ENCODE measurements around the gene GBF1. TPM values are rescaled to one million over a fixed set of nuclear protein-coding genes. Genes with fewer than 3 reads are reported as not detected.

Gene GBF1
- total and polyA plus RNA-seq, 2 of the 13 experiments (the other 11 are each of a cell fraction or from before 2014, with no cell fraction given) = 17.1 to 21.9 TPM

DNA sequence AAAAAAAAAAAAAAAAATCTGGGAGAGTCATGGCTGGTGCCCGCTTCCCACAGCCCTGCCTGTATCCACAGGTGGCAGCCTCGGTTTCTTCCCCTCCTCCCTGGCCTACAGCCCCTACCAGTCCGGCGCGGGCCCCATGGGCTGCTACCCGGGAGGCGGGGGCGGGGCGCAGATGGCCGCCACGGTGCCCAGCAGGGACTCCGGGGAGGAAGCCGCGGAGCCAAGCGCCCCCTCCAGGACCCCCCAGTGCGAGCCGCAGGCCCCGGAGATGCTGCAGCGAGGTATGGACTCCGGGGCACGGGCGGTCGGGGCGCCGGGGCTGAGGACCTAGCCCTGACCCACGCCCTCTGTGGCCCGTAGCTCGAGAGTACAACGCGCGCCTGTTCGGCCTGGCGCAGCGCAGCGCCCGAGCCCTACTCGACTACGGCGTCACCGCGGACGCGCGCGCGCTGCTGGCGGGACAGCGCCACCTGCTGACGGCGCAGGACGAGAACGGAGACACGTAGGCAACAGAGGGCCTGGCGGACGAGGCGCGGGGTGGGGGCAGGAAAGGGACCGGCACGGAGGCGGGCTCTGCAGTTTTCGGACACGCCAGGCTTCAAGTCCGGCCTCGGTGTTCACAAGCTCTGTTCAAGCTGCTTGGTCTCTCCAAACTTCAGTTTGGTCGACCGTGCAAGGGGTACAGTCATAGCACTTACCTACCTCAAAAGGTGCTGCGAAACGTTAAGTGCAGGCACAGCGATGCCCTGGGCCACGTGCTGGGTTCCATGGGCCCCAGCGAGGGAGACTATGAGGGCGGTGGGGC, 154.1 kb downstream of the GBF1 start (continued):
- TF ChIP-seq, protein P1, sequence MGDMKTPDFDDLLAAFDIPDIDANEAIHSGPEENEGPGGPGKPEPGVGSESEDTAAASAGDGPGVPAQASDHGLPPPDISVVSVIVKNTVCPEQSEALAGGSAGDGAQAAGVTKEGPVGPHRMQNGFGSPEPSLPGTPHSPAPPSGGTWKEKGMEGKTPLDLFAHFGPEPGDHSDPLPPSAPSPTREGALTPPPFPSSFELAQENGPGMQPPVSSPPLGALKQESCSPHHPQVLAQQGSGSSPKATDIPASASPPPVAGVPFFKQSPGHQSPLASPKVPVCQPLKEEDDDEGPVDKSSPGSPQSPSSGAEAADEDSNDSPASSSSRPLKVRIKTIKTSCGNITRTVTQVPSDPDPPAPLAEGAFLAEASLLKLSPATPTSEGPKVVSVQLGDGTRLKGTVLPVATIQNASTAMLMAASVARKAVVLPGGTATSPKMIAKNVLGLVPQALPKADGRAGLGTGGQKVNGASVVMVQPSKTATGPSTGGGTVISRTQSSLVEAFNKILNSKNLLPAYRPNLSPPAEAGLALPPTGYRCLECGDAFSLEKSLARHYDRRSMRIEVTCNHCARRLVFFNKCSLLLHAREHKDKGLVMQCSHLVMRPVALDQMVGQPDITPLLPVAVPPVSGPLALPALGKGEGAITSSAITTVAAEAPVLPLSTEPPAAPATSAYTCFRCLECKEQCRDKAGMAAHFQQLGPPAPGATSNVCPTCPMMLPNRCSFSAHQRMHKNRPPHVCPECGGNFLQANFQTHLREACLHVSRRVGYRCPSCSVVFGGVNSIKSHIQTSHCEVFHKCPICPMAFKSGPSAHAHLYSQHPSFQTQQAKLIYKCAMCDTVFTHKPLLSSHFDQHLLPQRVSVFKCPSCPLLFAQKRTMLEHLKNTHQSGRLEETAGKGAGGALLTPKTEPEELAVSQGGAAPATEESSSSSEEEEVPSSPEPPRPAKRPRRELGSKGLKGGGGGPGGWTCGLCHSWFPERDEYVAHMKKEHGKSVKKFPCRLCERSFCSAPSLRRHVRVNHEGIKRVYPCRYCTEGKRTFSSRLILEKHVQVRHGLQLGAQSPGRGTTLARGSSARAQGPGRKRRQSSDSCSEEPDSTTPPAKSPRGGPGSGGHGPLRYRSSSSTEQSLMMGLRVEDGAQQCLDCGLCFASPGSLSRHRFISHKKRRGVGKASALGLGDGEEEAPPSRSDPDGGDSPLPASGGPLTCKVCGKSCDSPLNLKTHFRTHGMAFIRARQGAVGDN (CRISPR knock-in tag; IDR thresholded peaks at IDR 0.05) = peak; percentile 97
- TF ChIP-seq ZFP36 (IDR thresholded peaks at IDR 0.05; ENCODE audit: borderline replicate concordance, low read depth, low read length, partially characterized antibody) (no peak), ZNF24 (IDR thresholded peaks at IDR 0.05) (no peak), SSRP1 (CRISPR knock-in tag; IDR thresholded peaks at IDR 0.05) (no peak), CC2D1A (CRISPR knock-in tag; IDR thresholded peaks at IDR 0.05) (no peak), ZNF253 (CRISPR knock-in tag; IDR thresholded peaks at IDR 0.05; ENCODE audit: borderline replicate concordance) (no peak), ZNF547 (CRISPR knock-in tag; IDR thresholded peaks at IDR 0.05) (peak; percentile 77; the same call in 1 of the 2 replicates), ZIK1 (CRISPR knock-in tag; IDR thresholded peaks at IDR 0.05; ENCODE audit: borderline replicate concordance, low read depth) (peak; percentile 82), ZMYM4 (CRISPR knock-in tag; IDR thresholded peaks at IDR 0.05) (peak; percentile 76), SMAD9 (CRISPR knock-in tag; IDR thresholded peaks at IDR 0.05) (peak; percentile 75; the same call in 1 of the 2 replicates), RORA (CRISPR knock-in tag; IDR thresholded peaks at IDR 0.05) (no peak), ZNF256 (CRISPR knock-in tag; conservative IDR thresholded peaks at IDR 0.05) (no peak), DR1 (CRISPR knock-in tag; IDR thresholded peaks at IDR 0.05) (peak; percentile 83), SP4 (CRISPR knock-in tag; IDR thresholded peaks at IDR 0.05) (peak; percentile 91), REPIN1 (CRISPR knock-in tag; IDR thresholded peaks at IDR 0.05; ENCODE audit: borderline replicate concordance, low read depth) (peak; percentile 93), ZNF446 (CRISPR knock-in tag; IDR thresholded peaks at IDR 0.05) (no peak), ZNF160 (CRISPR knock-in tag; IDR thresholded peaks at IDR 0.05) (peak; percentile 95)
- TF ChIP-seq, protein P2, sequence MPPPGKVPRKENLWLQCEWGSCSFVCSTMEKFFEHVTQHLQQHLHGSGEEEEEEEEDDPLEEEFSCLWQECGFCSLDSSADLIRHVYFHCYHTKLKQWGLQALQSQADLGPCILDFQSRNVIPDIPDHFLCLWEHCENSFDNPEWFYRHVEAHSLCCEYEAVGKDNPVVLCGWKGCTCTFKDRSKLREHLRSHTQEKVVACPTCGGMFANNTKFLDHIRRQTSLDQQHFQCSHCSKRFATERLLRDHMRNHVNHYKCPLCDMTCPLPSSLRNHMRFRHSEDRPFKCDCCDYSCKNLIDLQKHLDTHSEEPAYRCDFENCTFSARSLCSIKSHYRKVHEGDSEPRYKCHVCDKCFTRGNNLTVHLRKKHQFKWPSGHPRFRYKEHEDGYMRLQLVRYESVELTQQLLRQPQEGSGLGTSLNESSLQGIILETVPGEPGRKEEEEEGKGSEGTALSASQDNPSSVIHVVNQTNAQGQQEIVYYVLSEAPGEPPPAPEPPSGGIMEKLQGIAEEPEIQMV (CRISPR knock-in tag; IDR thresholded peaks at IDR 0.05; ENCODE audit: low read depth) = peak; percentile 99
- TF ChIP-seq, protein P3, sequence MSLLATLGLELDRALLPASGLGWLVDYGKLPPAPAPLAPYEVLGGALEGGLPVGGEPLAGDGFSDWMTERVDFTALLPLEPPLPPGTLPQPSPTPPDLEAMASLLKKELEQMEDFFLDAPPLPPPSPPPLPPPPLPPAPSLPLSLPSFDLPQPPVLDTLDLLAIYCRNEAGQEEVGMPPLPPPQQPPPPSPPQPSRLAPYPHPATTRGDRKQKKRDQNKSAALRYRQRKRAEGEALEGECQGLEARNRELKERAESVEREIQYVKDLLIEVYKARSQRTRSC (CRISPR knock-in tag; IDR thresholded peaks at IDR 0.05; ENCODE audit: low read depth) = no peak
- TF ChIP-seq, protein P4, sequence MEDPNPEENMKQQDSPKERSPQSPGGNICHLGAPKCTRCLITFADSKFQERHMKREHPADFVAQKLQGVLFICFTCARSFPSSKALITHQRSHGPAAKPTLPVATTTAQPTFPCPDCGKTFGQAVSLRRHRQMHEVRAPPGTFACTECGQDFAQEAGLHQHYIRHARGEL (CRISPR knock-in tag; IDR thresholded peaks at IDR 0.05) = peak; percentile 91
- TF ChIP-seq, protein P5, sequence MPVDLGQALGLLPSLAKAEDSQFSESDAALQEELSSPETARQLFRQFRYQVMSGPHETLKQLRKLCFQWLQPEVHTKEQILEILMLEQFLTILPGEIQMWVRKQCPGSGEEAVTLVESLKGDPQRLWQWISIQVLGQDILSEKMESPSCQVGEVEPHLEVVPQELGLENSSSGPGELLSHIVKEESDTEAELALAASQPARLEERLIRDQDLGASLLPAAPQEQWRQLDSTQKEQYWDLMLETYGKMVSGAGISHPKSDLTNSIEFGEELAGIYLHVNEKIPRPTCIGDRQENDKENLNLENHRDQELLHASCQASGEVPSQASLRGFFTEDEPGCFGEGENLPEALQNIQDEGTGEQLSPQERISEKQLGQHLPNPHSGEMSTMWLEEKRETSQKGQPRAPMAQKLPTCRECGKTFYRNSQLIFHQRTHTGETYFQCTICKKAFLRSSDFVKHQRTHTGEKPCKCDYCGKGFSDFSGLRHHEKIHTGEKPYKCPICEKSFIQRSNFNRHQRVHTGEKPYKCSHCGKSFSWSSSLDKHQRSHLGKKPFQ (CRISPR knock-in tag; IDR thresholded peaks at IDR 0.05; ENCODE audit: insufficient replicate concordance) = no peak
